GM12872 (cell line): Measurements from ENCODE around the gene ACYP1.

Experiments used
- TF ChIP-seq, protein P1 (sequence below): IDR thresholded peaks from 3 replicates; pipeline ENCODE4 v1.5.1; 2011; ENCODE audit warnings: low read depth, mild to moderate bottlenecking, low read length, moderate library complexity; ENCODE audit not compliant: insufficient read depth

The ACYP1 gene

DNA sequence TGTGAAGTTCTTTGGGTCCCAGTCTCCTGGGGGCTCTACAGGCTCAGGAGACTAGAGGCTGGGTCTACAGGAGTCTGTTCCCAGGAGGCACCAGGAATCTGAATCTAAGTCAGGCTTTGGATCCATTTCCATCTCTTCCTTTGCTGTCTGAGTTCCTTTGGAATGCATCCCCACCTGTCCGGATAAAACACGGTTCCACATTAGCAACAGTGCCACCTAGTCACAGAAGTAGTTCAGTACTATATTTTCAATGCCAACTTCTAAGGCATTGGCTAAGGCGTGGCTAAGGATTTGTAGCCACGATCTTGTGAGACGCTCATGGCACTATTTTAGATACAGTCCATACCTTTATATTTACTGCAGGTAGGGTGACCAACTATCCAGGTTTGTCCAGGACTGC, 20.7 kb upstream of the ACYP1 start:
- TF ChIP-seq, protein P1, sequence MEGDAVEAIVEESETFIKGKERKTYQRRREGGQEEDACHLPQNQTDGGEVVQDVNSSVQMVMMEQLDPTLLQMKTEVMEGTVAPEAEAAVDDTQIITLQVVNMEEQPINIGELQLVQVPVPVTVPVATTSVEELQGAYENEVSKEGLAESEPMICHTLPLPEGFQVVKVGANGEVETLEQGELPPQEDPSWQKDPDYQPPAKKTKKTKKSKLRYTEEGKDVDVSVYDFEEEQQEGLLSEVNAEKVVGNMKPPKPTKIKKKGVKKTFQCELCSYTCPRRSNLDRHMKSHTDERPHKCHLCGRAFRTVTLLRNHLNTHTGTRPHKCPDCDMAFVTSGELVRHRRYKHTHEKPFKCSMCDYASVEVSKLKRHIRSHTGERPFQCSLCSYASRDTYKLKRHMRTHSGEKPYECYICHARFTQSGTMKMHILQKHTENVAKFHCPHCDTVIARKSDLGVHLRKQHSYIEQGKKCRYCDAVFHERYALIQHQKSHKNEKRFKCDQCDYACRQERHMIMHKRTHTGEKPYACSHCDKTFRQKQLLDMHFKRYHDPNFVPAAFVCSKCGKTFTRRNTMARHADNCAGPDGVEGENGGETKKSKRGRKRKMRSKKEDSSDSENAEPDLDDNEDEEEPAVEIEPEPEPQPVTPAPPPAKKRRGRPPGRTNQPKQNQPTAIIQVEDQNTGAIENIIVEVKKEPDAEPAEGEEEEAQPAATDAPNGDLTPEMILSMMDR, result no peak

DNA sequence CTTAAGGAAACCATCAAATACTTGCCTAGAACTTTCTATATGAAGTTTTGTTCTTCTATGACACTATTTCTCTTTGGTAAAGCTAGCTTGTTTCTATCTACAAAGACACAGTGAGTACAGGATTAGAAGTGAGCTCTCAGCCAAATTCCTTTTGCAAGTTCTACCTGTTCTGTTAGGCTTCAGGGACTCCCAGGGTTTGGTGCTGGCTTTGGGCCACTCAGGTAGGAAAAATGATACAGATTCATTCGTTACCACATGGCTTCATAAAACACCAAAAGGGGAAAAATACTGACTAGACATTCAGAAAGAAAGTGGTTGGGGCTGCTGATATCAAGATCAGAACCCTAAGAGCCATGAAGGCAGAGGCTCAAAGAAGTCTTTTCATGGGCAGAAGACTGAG, 19.4 kb upstream of the ACYP1 start:
- TF ChIP-seq, protein P1, result no peak

DNA sequence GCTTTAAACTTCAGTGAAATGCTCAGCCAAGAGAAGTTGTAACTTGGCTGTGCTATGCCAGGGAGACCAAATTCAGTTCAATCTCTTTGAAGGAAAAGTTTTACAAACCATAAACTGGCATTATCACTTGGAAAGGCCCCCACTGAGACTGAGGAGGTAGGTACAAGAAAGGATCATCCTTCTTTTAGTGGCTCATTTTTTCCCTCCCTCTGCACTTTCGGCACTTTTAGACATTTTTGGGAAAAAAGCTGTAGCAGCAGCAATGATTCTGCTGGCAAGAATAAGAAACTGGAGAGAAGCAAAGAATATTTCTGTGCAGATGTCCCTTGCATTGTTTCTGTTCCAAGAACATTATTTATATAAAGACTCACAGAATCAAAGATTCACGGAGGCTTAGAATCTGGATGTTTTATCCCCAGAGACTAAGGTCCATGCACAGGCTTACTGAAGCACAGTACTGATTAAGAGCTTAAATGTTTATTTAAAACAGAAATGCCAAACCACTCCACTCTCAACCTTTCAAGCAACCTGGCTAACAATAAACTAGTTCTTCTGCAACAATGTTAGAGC, 17.9 kb upstream of the ACYP1 start:
- TF ChIP-seq, protein P1, result no peak

DNA sequence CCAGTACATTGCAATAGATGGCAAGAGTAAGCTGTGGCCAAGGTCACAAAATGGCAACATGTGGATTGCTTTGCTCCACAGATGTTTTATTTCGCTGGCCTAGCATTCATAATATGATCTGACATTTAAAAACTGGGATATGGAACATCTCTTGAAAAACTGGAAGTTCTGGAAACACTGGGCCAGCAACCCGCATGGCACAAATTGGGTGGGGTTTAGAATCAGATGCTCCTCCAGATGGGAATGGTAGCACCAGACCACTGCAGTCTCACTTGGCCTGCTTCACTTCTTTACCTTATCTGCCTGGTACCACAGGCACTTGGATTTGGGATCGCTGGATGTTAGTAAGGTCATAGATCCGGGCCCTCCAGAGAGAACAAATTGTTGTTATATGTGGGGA, 15.7 kb upstream of the ACYP1 start:
- TF ChIP-seq, protein P1, result no peak

DNA sequence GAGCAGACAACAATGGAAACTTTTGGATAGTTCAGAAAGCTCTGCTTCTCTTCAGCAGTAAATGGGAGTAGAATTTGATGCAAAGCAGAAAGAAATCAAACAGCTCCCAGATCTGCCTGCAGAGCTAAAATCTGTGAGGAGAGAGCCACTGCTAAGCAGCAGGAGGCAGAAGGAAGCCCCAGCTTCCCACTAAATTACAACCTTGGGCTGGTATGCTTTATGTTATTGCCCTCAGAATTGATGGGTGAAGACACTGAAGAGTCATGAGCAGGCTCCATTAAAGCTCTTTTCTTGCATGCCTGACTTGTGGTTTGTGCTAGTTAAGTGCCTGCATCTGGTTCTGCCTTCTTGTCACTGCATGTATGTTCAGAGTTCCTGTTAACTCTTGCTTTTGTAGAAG, 14.0 kb upstream of the ACYP1 start:
- TF ChIP-seq, protein P1, result no peak

DNA sequence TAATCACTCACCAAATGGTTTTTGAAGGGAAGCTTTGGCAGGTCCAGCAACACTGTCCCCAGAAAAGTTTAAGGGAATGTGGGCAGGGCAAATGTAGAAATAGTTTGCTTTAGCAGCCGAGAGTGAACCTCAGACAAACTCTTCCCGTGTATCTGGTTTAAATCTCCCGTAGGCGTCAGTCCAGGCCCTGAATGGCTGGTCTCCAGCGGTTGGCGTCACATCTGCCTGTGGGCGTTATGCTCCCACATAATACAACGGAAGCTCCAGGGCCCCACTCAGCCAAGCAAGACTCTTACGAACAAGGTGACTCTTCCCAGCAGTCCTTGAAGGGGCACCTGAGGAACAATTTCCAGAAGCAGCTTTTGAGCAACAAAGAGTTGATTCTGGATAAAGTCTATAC, 6.6 kb upstream of the ACYP1 start:
- TF ChIP-seq, protein P1, result no peak

DNA sequence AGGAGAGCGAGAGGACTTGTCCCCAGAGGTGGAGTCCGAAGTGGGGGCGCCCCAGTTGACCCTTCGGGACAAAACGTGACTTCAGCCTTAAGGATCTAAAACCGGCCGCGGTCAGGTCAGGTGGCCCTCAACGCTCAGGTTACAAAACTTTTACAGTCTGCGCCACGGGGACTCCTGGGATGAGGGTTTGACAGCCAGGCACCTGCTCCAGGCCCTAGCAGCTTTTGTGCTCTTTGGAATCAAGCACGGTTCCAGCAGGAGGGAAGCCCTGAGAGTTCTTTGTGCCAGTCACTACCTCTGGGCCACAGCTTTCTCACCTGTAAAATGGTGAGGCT, 6.0 kb upstream of the ACYP1 start:
- TF ChIP-seq, protein P1, result no peak
